Measurements from ENCODE around the gene HS6ST3.
"Not testable (repeated sequence)": the region's sequence is repeated elsewhere in the genome, so short reads cannot be mapped to it uniquely, and the experiment has no call there.

Gene HS6ST3

DNA sequence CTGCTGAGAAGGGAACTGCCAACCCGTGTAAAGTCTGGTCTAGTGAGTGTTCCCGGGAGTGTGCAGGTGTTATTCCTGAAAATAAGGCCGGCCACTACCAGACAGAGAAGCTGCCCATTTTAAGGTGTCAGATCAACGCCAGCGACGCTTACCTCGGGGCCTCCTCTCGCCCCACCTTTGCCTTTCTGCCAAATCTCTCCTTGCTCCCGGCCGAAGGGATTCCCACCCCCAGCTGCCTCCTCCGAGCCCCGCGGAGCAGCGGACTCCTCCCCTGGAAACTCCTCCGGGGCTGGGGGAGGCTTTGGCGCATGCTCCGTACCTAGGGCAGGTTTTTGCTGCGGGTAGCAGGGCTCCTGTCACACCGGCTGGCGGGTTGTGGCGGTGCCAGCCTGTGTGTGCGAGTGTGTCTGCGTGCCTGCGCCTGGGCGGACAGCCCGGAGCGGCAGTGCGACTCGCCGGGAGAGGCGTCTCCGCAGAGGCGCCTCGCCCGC lies at the start of gene HS6ST3:
Gene HS6ST3 (plus strand): TSS at position 359 of the 491 bp plus-strand sequence.
- DNase-seq, result peak; percentile 68

GRCh38 chr13:96041326-96042110 lies 48.4 kb upstream of the HS6ST3 start:
- no peak for DNase-seq

GRCh38 chr13:96044238-96044637 lies 45.7 kb upstream of the HS6ST3 start:
- DNase-seq, result no peak

DNA sequence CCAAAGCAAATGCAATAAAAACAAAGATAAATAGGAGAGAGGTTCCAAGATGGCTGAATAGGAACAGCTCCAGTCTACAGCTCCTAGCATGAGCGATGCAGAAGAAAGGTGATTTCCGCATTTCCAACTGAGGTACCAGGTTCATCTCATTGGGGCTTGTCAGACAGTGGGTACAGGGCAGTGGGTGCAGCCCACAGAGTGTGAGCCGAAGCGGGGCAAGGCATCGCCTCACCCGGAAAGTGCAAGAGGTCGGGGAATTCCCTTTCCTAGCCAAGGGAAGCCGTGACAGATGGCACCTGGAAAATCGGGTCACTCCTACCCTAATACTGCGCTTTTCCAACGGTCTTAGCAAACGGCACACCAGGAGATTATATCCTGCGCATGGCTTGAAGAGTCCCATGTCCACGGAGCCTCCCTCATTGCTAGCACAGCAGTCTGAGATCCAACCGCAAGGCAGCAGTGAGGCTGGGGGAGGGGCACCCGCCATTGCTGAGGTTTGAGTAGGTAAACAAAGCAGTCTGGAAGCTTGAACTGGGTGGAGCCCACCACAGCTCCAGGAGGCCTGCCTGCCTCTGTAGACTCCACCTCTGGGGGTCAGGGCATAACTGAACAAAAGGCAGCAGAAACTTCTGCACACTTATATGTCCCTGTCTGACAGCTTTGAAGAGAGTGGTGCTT lies 43.3 kb upstream of the HS6ST3 start:
- DNase-seq, result not testable (repeated sequence)

GRCh38 chr13:96050955-96051354 lies 39.0 kb upstream of the HS6ST3 start:
- DNase-seq, result not testable (repeated sequence)

- DNase-seq, result not testable (repeated sequence)
These were observed 38.4 kb upstream of the HS6ST3 start for GRCh38 chr13:96051491-96051890.

DNA sequence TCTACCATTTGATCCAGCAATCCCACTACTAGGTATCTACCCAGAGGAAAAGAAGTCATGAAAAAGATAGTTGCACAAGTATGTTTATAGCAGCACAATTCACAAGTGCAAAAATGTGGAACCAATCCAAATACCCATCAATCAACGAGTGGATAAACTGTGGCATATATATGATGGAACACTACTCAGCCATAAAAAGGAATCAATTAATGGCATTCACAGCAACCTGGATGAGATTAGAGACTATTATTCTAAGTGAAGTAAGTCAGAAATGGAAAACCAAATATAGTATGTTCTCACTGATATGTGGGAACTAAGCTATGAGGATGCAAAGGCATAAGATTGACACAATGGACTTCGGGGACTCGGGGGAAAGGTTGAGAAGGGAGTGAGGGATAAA lies 38.0 kb upstream of the HS6ST3 start:
- DNase-seq, result peak; percentile 8

DNA sequence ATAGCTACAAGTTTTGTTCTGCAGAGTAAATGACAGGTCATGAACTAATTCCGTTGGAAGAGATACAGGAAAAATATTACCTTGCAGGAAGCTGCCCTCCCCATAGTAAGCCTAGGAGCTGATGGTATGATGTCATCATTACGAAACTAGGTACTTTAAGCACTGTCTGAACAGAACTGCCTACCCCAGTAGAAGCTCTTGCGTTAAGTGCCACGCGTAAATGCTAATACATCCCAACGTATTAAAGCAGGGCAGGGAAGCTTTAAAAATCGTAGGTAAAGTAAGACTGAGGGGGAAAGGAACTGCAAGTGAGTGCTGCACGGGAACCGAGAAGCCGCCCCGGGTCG lies 37.3 kb upstream of the HS6ST3 start:
- peak; percentile 79 for DNase-seq

GRCh38 chr13:96053003-96053703 lies 36.8 kb upstream of the HS6ST3 start, which contains the start of gene UGGT2:
TSS of gene UGGT2 (minus strand) at chr13:96053401. CDS start at chr13:96053312, 89 bp downstream.
- DNase-seq, result peak; percentile 96

GRCh38 chr13:96065849-96066248 lies 24.1 kb upstream of the HS6ST3 start:
- DNase-seq, result no peak

DNA sequence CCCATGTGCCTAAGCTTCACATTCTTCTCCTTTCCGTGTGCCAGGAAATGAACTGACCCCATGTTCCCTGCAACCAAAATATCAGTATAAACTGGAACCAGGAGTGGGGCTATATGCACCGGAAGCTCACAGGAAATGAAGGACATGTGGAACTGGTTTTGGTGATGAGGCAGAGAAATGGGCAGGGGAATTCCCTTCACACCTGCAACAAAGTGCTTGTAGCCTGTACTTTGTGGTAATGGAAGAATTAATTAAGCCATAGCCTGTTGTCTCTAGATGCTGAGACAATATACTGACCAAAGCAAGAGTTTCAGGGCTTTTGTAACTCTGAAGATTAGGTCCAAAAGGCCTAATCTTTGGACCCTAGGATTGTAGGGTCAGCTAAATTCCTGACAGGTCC lies 21.2 kb upstream of the HS6ST3 start:
- DNase-seq, result no peak

DNA sequence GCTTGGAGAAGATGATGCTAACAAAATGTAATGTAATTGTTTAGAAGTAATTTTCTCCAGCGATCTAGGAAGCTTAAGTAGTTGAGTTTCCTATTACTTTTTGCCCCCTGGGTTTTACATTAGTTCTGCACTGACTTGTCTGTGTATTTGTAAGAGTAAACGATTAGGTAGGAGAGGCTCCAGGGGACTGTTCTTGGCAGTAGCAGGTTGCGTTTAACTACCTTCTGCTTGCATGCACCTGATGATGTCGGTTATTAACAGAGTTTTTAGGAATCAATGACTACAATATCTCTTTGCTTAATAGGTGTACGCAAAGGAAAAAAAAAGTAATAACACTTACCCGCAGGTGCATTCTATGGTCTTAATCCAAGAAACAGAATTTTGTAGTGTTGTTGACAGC lies 18.4 kb upstream of the HS6ST3 start:
- DNase-seq, result no peak

GRCh38 chr13:96072392-96072791 lies 17.5 kb upstream of the HS6ST3 start:
- no peak for DNase-seq

DNA sequence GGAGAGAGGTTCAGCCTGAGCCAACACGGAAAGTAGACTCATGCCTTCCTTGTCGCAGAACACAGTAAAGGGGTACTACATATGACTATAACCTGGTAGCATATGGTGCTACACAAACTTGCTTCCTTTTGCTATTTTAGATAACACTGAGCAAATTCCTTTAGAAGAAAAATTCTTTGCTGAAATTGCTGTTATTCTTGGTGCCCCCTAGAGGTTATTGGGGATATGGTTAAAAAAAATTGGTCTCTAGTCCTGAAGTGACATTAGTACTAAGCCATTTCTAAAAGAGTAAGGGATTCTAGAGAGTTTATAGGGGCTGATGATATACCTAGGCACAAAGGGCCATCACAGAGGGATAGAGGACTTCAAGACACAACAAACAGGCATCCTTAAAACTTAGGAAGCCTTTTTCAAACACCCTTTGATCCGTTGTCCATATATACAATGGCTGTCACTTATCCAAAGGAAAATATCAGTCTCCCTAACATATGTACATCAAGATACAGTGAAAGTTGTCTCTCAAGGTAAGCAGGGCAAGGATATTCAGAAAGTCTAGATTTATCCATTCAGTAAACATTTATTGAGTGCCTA lies 13.9 kb upstream of the HS6ST3 start:
- no peak for DNase-seq

GRCh38 chr13:96080676-96081075 lies 9.2 kb upstream of the HS6ST3 start:
- no peak for DNase-seq

DNA sequence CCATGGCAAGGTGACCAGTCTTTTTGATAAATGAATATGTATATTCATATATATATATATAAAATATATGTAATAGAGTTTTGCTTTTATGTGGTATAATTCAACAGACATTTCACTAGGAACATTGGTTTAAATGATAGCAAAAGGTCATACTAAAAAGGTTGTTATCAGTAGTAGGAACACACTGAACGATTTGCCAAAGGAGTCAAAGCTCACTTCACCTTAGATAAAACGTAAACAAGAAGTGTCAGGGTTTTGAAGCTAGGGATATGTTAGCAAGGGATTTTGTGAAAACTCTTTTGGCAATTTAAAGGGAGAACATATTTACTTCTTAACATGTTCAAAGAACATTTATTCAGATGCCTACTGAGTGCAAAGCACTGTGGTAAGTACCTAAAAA lies 8.0 kb upstream of the HS6ST3 start:
- DNase-seq, result no peak

DNA sequence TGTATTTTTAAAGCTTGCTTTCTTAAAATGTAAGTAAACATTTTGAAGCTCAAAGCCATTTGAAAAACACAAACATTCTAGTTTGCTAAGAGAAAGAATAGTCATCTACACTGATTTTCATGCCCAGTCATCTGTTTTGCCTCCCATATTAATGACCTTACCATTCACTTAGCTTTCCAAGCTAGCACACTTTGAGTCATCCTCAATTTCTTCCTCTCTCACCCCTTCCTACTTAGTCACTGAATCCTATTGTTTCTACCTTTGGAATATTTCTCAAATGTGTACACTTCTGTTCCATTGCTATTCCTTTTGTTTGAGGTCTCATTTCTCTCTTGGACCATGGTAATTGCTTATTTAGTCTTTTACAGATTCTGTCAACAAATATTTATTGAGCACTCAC lies 7.3 kb upstream of the HS6ST3 start:
- DNase-seq, result no peak

DNA sequence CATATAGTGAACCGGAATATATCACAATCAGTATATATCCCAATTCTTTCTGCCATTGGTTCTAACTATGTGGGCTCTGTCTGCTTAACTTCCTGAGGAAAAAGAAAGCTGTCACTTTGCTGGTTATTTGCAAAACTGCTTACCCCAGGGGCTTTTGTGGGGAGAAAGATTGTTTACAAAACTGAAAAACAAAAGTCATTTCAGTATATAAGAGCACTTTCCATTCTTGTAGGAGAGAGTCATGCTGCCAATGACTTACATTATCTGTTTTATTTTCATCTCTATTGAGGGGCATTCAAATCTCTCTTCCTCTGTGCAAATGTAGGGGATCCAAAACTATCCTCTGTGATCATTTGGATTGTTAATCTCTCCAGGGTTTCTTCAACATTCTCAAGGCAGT lies 3.2 kb upstream of the HS6ST3 start:
- DNase-seq, result no peak

GRCh38 chr13:96089139-96089538 lies 768 bp upstream of the HS6ST3 start:
- peak; percentile 3 for DNase-seq

DNA sequence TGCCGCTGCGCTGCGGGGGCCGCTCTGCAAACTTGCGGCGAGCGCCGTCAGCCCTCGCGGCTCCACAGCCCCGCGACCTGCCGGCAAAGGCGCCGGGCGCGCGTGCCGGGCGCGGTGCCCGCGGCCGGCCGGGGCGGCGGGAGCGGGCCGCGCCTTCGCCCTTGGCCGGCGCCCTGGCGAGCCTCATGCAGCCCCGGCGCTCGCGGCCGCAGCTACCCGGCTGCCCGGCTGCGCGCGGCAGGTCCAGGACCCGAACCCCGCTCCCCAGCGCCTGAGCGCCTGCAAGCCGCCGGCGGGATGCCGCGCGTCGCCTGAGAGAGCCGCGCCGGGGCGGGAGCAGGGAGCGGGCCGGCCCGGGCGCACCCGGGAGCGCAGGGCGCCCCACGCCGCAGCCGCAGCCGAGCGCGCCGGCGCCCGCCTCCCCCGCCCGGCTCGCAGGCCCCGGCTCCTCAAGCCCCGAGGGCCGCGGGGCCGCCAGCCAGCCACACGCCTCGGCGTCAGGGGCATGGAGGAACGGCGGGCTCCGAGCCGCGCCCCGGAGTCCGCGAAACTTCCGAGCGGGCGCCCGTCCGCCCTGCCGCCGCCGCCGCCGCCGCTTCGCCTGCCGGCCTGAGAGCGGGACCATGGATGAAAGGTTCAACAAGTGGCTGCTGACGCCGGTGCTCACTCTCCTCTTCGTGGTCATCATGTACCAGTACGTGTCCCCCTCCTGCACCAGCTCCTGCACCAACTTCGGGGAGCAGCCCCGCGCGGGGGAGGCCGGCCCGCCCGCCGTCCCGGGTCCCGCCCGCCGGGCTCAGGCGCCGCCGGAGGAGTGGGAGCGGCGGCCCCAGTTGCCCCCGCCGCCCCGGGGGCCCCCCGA lies 564 bp downstream of the HS6ST3 start:
- peak; percentile 71 for DNase-seq

DNA sequence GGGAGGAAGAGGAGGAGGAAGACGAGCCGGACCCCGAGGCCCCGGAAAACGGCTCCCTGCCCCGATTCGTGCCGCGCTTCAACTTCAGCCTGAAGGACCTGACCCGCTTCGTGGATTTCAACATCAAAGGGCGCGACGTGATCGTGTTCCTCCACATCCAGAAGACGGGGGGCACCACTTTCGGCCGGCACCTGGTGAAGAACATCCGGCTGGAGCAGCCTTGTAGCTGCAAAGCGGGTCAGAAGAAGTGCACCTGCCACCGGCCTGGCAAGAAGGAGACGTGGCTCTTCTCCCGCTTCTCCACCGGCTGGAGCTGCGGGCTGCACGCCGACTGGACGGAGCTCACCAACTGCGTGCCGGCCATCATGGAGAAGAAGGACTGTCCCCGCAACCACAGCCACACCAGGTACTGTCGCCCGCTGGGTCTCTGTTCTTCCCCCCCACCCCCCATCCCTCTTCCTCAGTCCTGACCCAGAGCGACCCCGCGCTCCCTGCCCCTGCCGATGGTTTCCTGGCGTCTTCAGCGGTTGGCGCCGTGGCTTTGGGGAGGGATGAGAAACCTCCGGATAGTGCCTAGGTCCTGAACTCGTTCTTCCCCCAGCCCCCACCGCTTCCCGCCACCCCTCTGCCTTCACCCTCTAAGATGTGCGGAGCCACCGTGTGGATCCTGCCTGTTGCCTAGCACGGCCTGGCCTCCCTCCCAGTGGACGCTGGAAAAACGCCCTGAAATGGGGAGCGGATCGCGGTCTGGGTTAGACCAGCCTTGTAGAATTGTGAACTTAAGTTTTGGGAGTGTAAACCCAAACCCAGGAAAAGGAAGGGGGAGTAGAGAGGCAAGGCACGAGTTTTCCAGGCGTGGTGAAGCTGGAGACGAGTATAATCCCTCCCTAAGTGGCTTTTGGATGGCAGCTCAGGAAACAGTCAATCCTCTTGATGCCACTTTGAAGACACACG lies 1.5 kb downstream of the HS6ST3 start:
- peak; percentile 64 for DNase-seq
